ENCODE data around the gene ARMS2.

GRCh38 chr10:122461367-122461728, 6.9 kb downstream of the ARMS2 start, which contains the start of gene HTRA1:
- no peak for TF ChIP-seq CTCF (conservative IDR thresholded peaks at IDR 0.05; ENCODE audit: low read length)
- TF ChIP-seq EZH2phosphoT487 (IDR thresholded peaks at IDR 0.05; ENCODE audit: borderline replicate concordance, low read depth, low read length), result no peak
